ENCODE results near the gene OBI1.

- TF ChIP-seq TAF1 (IDR thresholded peaks at IDR 0.05; ENCODE audit: control insufficient read depth, extremely low read depth, insufficient read depth, low read length, severe bottlenecking): no peak
- no peak for TF ChIP-seq EZH2 (IDR thresholded peaks at IDR 0.05; ENCODE audit: borderline replicate concordance, low read depth, low read length)
- TF ChIP-seq GTF2A2 (tag; IDR thresholded peaks at IDR 0.05): no peak
- no peak for TF ChIP-seq ATF2 (CRISPR knock-in tag; IDR thresholded peaks at IDR 0.05)
- TF ChIP-seq SRSF3 (IDR thresholded peaks at IDR 0.05; ENCODE audit: insufficient read depth, low read length): no peak
These were observed 21.8 kb upstream of the OBI1 start for GRCh38 chr13:78680576-78681350.

Data from K562 (cell line).